T-helper 9 cell (primary cell): ENCODE data around the gene RPP21.

ENCODE experiments used
- DNase-seq: peaks from one replicate; pipeline ENCODE4 v3.0.0-alpha.2; 2020

The RPP21 gene

GRCh38 chr6:30386166-30386565 lies 41.2 kb downstream of the RPP21 start:
- DNase-seq: no peak

DNA sequence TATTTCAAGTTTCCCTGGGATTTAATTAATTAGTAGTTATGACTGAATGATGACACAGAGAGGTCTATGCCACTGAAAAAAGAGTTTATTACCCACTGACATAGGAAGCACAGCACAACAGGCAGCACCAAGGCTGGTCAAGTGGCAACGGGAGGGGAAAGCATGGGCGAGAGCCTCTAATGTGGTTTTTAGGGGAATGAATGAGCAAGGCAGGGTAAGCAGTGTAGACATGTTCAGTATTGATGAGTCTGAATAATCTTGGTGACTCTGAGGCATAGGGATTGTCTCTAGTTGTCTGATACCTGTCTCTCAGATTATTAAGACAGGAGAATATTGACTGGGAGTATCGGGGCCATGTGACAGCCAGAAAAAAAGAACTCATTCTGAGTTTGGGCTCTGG lies 46.3 kb downstream of the RPP21 start:
- no peak for DNase-seq

DNA sequence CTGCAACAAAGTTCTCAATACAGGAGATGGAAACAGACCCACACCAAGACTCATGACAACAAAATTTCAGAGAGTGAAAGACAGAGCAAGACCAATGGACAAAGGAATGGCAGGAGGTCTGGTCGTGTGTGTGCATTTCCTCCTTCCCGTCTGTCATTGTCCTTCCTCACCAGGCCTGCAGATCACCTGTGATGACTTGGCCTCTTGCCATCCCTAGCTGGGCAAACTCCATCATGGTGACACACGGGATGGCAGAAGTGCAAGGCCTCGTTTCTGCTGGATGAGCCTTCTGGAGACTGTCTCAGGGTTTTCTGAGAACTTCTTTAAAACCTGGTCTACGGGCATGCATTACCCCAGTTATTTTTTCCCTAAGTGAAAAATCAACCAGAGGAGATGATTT lies 49.2 kb downstream of the RPP21 start:
- DNase-seq: no peak
